ENCODE data around the gene MLXIP. TPM values are rescaled to one million over a fixed set of nuclear protein-coding genes. Genes with fewer than 3 reads are reported as not detected.

MLXIP gene
- total RNA-seq, 1 donor: 27.1 TPM

DNA sequence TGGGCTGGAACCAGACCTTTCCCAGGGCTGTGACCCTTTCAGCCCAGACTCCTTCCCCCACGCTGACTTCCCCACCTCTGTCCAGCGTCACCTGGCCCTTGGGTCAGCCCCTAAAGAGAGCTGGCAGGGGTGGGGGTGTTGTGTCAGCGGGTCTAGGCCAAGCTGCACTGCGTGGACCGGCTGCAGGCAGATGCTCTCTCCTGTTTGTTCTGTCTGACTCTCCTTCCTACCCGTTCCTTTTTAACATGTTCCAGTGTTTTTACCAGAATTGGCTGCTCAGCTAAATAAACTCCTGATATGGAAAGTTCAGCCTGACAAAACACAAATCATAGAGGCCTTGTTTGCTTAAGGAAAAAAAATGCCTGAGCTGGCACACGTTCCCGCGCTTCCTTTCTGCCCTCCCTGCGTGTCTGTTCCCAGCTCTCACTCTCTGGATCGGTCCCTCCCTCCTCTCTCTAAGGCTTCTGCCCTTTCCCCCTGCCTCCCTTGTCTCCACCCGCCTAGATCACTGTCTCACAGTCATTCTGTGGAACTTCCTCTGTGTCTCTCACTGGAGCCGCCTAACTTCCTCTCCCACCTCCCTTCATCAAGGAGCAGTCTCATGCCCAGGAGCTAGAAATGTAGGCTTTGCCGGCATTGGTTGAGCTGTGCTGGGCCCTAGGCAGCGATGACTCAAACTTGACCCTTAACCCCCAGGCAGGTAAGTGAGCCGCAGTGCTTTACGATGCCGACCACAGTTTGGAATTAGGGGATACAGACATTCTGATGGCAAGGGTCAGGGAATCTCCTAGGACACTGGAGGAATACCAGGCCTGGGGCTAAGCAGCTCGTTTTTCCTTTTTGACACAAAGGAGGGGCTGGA lies 15.5 kb upstream of the MLXIP start:
- no peaks in the 10 kb centered on the region for H3K27me3 ChIP-seq (ENCODE audit: insufficient read depth, low read length)
- peaks cover 24% of the 10 kb centered on the region for H3K4me1 ChIP-seq (ENCODE audit: insufficient read depth, low read length)
- no peaks in the 10 kb centered on the region for H3K9me3 ChIP-seq (ENCODE audit: low read depth, low read length)
- no peak overlapping the region for H3K4me3 ChIP-seq (ENCODE audit: low read length)

DNA sequence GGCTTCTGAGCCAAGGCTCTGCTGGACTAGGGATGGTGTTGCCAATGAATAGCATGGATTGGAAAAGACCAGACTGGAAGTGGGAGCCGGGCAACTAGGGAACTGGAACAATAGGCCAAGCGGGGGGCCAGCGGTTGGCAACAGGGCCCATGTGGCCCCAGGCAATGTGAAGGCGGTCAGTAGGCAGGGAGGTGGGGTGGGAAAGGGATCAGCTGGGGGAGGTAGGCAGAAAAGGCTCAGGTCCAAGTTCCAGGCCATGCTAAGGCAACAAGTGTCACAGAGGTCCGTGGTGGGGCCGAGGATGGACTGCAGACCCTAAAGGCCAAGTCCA lies 14.9 kb upstream of the MLXIP start:
- no peaks in the 10 kb centered on the region for H3K9me3 ChIP-seq (ENCODE audit: low read depth, low read length)
- no peak overlapping the region for H3K4me3 ChIP-seq (ENCODE audit: low read length)
- H3K27me3 ChIP-seq (ENCODE audit: insufficient read depth, low read length): no peaks in the 10 kb centered on the region
- H3K4me1 ChIP-seq (ENCODE audit: insufficient read depth, low read length): peaks cover 30% of the 10 kb centered on the region

GRCh38 chr12:122064025-122064777 lies 14.4 kb upstream of the MLXIP start:
- Histone ChIP-seq H3K4me3 (ENCODE audit: low read length) (no peak overlapping the region), H3K9me3 (ENCODE audit: low read depth, low read length) (no peaks in the 10 kb centered on the region), H3K27me3 (ENCODE audit: insufficient read depth, low read length) (no peaks in the 10 kb centered on the region)

DNA sequence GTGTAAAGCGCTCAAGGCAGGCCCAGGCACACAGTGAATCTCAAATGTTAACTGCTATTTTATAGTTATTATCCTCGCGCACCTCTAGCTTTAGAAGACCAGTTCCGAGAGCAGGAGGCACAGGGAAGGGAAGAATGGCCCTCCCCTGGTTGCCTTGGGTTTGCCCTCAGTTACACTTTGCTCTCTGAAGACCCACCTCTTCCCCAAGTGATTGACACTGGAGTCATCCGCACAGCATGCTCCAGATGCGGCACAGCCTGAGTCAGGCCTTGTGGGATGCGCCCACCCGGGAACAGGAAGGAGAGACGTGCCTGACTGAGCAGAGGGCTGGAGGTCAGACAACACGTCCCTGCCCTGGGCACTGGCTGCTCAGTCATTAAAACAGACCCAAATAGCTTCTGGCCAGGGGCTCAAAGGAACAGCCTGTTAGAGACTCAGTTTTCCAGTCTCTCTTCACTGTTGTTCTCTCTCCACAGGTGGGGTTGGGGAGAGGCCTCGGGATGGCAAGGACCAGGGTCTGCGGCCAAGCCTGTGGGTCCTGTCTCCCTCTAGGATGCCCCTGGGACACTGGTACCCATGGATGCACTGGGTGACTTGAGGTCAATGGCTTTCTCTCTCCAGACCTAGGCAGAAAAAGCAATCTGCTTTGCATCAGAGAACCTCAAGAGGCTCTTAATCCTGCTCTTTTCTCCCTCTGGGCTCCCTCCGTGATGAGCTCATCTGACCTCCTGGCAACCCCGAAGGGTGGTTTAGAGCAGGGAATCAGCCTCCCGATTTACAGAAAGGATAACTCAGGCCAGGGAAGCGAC lies 13.6 kb upstream of the MLXIP start:
- H3K9me3 ChIP-seq (ENCODE audit: low read depth, low read length): no peaks in the 10 kb centered on the region
- no peak overlapping the region for H3K4me3 ChIP-seq (ENCODE audit: low read length)
- H3K4me1 ChIP-seq (ENCODE audit: insufficient read depth, low read length): peaks cover 33% of the 10 kb centered on the region
- no peaks in the 10 kb centered on the region for H3K27me3 ChIP-seq (ENCODE audit: insufficient read depth, low read length)

More at GRCh38 chr12:122064025-122064777, 14.4 kb upstream of the MLXIP start:
- peaks cover 33% of the 10 kb centered on the region for H3K4me1 ChIP-seq (ENCODE audit: insufficient read depth, low read length)

DNA sequence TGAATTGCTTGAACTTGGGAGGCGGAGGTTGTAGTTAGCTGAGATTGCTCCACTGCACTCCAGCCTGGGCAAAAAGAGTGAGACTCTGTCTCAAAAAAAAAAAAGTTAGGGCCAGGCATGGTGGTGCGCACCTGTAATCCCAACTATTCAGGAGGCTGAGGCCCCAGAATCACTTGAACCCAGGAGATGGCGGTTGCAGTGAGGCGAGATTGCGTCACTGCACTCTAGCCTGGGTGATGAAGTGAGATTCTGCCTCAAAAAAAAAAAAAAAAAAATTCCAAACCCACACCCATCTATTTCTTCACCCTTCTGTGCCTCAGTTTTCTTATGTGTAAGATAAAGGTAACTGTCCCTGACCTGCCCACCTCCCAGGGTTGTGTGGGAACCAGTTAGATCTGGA lies 11.0 kb upstream of the MLXIP start:
- Histone ChIP-seq H3K4me3 (ENCODE audit: low read length) (no peak overlapping the region), H3K4me1 (ENCODE audit: insufficient read depth, low read length) (peaks cover 32% of the 10 kb centered on the region), H3K9me3 (ENCODE audit: low read depth, low read length) (no peaks in the 10 kb centered on the region), H3K27me3 (ENCODE audit: insufficient read depth, low read length) (no peaks in the 10 kb centered on the region)

DNA sequence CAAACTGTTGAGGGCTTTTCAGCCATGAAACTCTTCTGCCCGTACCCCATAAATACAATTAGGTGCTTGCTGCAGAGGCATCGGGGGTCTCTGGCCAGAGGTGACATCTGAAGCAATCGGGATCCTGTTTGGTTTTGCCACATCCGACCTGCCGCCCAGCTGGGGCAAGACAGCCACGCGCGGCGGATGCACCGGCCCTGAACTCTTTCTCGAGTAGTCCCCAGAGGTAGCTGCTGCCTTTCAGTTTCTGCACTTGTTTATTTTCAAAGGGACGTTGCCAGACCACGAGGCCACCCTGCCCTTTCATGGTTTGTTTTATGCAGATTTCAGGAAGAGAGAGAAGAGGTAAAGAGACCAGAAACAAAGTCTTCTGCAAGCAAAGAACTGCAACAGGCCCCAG lies 10.6 kb upstream of the MLXIP start:
- no peaks in the 10 kb centered on the region for H3K9me3 ChIP-seq (ENCODE audit: low read depth, low read length)
- H3K4me1 ChIP-seq (ENCODE audit: insufficient read depth, low read length): peaks cover 28% of the 10 kb centered on the region
- H3K27me3 ChIP-seq (ENCODE audit: insufficient read depth, low read length): no peaks in the 10 kb centered on the region
- no peak overlapping the region for H3K4me3 ChIP-seq (ENCODE audit: low read length)

DNA sequence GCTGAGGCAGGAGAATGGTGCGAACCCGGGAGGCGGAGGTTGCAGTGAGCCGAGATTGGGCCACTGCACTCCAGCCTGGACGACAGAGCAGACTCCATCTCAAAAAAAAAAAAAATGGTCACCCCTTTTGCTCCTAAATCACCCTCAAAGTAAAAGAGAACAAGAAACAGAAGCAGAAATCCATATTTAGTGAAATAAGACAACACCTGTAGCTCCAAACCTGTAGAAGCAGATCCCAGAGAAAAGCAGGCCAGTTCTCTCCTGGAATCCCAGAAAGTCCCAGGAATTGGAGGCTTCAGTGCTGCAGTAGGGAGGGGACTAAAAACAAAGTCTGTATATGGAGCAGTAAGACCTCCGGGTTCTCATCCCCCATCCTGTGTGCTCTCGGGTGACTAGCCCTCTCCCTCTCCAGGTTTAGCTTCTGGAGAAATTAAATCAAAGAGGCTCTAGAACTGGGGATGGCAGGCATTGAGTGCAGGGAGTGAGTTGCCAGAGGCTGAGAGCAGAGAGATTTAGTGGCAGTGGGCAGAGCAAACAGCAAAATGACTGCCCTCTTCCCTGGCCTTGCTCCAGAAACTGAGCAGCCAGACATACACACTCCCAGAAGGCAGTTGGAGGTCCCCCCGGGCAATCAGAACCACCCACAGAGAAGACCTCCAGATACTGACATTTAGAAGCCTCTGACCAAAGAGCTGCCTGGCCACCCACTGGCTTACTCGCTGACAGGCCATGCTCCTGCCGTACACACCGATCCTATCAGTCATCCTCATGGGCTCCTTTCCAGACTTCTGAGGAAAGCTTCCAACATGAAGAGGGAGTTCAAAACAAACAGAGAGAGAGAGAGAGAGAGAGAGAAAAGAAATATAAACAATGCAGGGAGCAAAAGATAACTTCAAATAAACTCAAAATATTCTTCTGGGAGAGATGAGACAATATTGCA lies 6.3 kb upstream of the MLXIP start:
- peaks cover 26% of the 10 kb centered on the region for H3K4me1 ChIP-seq (ENCODE audit: insufficient read depth, low read length)
- no peaks in the 10 kb centered on the region for H3K9me3 ChIP-seq (ENCODE audit: low read depth, low read length)
- H3K27me3 ChIP-seq (ENCODE audit: insufficient read depth, low read length): no peaks in the 10 kb centered on the region
- H3K4me3 ChIP-seq (ENCODE audit: low read length): no peak overlapping the region

DNA sequence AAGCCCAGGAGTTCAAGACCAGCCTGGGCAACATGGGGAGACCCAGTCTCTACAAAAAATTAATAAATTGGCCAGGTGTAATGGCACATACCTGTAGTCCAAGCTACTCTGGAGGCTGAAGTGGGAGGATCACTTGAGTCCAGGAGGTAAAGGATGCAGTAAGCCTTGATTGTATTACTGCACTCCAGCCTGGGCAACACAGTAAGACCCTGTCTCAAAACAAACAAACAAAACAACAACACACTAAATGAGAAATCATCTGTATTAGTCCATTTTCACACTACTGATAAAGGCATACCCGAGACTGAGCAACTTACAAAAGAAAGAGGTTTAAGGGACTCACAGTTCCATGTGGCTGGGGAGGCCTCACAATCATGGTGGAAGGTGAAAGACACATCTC lies 4.7 kb upstream of the MLXIP start:
- peaks cover 21% of the 10 kb centered on the region for H3K4me1 ChIP-seq (ENCODE audit: insufficient read depth, low read length)
- no peak overlapping the region for H3K4me3 ChIP-seq (ENCODE audit: low read length)
- H3K9me3 ChIP-seq (ENCODE audit: low read depth, low read length): no peaks in the 10 kb centered on the region
- no peaks in the 10 kb centered on the region for H3K27me3 ChIP-seq (ENCODE audit: insufficient read depth, low read length)

GRCh38 chr12:122076743-122077495 lies 1.6 kb upstream of the MLXIP start:
- no peaks in the 10 kb centered on the region for H3K9me3 ChIP-seq (ENCODE audit: low read depth, low read length)
- H3K4me3 ChIP-seq (ENCODE audit: low read length): no peak overlapping the region
- H3K27me3 ChIP-seq (ENCODE audit: insufficient read depth, low read length): no peaks in the 10 kb centered on the region
- H3K4me1 ChIP-seq (ENCODE audit: insufficient read depth, low read length): peaks cover 48% of the 10 kb centered on the region

DNA sequence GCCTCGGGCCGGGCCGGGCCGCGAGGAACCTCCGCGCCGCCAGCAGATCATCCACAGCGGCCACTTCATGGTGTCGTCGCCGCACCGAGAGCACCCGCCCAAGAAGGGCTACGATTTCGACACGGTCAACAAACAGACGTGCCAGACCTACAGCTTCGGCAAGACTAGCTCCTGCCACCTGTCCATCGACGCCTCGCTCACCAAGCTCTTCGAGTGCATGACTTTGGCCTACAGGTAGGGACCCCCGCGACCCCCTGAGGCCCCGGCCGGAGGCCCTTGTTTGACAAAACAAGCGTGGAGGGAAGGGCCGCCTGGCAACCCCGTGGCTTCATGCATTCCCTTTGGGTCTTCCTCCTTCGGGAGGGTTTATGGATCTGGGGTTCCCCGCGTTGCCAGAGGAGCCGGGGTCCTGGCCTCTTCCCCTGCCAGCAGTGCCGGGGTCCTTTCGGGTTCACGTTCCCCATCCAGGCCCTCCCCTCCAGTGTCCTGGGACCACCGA lies 526 bp downstream of the MLXIP start:
- no peaks in the 10 kb centered on the region for H3K27me3 ChIP-seq (ENCODE audit: insufficient read depth, low read length)
- peaks cover 70% of the 10 kb centered on the region for H3K4me1 ChIP-seq (ENCODE audit: insufficient read depth, low read length)
- H3K4me3 ChIP-seq (ENCODE audit: low read length): peak overlapping the region; percentile 82
- no peaks in the 10 kb centered on the region for H3K9me3 ChIP-seq (ENCODE audit: low read depth, low read length)

DNA sequence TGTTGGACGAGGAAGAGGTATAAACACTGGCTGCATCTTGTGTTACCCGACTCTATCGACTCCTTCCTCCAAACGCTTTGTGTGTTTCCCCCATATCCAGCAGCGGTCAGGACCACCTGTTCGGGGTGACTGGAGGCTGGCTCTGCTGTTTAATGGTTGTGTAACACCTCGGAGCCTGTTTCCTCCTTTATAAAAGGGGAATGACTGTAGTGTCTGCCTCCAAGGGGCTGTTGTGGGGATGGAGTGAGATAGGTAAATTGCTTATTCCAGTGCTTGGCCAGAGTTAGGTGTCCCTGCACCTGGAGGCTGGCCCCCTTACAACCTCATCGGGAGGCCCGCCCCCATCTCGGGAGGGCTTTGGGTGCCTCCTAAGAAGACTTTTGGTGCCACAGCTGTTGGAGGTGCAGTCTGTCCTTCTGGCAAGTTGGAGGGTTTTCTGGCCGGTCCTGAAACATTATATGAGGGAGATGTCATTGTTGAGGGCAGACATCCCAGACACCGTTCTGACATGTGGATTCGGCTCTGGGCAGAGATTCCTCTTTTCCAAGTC lies 1.1 kb downstream of the MLXIP start:
- H3K4me1 ChIP-seq (ENCODE audit: insufficient read depth, low read length): peaks cover 74% of the 10 kb centered on the region
- H3K27me3 ChIP-seq (ENCODE audit: insufficient read depth, low read length): no peaks in the 10 kb centered on the region
- peak overlapping the region; percentile 82 for H3K4me3 ChIP-seq (ENCODE audit: low read length)
- H3K9me3 ChIP-seq (ENCODE audit: low read depth, low read length): no peaks in the 10 kb centered on the region

GRCh38 chr12:122080149-122081082 lies 1.9 kb downstream of the MLXIP start:
- no peaks in the 10 kb centered on the region for H3K9me3 ChIP-seq (ENCODE audit: low read depth, low read length)
- peak overlapping the region; percentile 82 for H3K4me3 ChIP-seq (ENCODE audit: low read length)
- no peaks in the 10 kb centered on the region for H3K27me3 ChIP-seq (ENCODE audit: insufficient read depth, low read length)
- peaks cover 75% of the 10 kb centered on the region for H3K4me1 ChIP-seq (ENCODE audit: insufficient read depth, low read length)

Data from mononuclear cell (primary cell).